PC-9 (cell line): ENCODE measurements around the gene CYFIP1. TPM values are rescaled to one million over a fixed set of nuclear protein-coding genes. Genes with fewer than 3 reads are reported as not detected.

Experiments used
- BruUV-seq: library from RNA; stranded (reverse); fragments of 400-500 nt; replicated peaks from 2 replicates; lab custom pipeline; 2021; lab: Mats Ljungman, UMichigan
- CTCF ChIA-PET: fragments of 300-600 bp; sonication (Branson Sonifier 250); formaldehyde crosslinking; loops from one replicate; lab custom pipeline; 2022; ENCODE audit warnings: antibody characterized with exemption; lab: Charles Lee
- POLR2A ChIA-PET: fragments of 300-600 bp; sonication (Branson Sonifier 250); formaldehyde crosslinking; loops from one replicate; lab custom pipeline; 2022; ENCODE audit warnings: antibody characterized with exemption; ENCODE audit not compliant: unreplicated experiment; lab: Charles Lee
- DNase-seq, 2 experiments: peaks; one replicate each; pipeline versions ENCODE4 v3.0.0 to v3.0.0-alpha.2; 2015 to 2022; ENCODE audit warnings: mixed read lengths in 1 of 2
- H2AFZ ChIP-seq: fragments of 200-600 bp; sonication (generic); 2 replicates; pipeline ENCODE4 v1.8.1; 2017; ENCODE audit warnings: antibody characterized with exemption
- H3F3A ChIP-seq: fragments of 200-600 bp; sonication (generic); 2 replicates; pipeline ENCODE4 v1.8.1; 2017; ENCODE audit warnings: antibody characterized with exemption, mild to moderate bottlenecking, low read depth; ENCODE audit not compliant: insufficient read depth
- H3K27ac ChIP-seq: fragments of 200-600 bp; sonication (generic); 2 replicates; pipeline ENCODE4 v1.6.1; 2016; ENCODE audit warnings: mixed run types
- H3K27me3 ChIP-seq: fragments of 200-600 bp; sonication (generic); 2 replicates; pipeline ENCODE4 v1.6.1; 2016; ENCODE audit warnings: low read depth, mixed run types; ENCODE audit not compliant: insufficient read depth
- H3K36me3 ChIP-seq: fragments of 200-600 bp; sonication (generic); 2 replicates; pipeline ENCODE4 v1.6.1; 2016; ENCODE audit warnings: low read depth, mixed run types
- H3K4me1 ChIP-seq: fragments of 200-600 bp; sonication (generic); replicated peaks from 2 replicates; pipeline ENCODE4 v1.6.1; 2016; ENCODE audit warnings: mixed run types; ENCODE audit not compliant: insufficient read depth
- H3K4me2 ChIP-seq: fragments of 200-600 bp; sonication (generic); 2 replicates; pipeline ENCODE4 v1.6.1; 2017; ENCODE audit warnings: mixed run types
- H3K4me3 ChIP-seq: fragments of 200-600 bp; sonication (generic); 2 replicates; pipeline ENCODE4 v1.6.1; 2016; ENCODE audit warnings: mixed run types
- H3K79me2 ChIP-seq: fragments of 200-600 bp; sonication (generic); 2 replicates; pipeline ENCODE4 v1.6.1; 2017; ENCODE audit warnings: low read depth, mixed run types
- H3K9me2 ChIP-seq: fragments of 200-600 bp; sonication (generic); 2 replicates; pipeline ENCODE4 v1.8.1; 2017; ENCODE audit warnings: mild to moderate bottlenecking; ENCODE audit not compliant: insufficient read depth
- H3K9me3 ChIP-seq: fragments of 200-600 bp; sonication (generic); 2 replicates; pipeline ENCODE4 v1.8.1; 2016; ENCODE audit warnings: low read depth; ENCODE audit not compliant: insufficient read depth
- H4K20me1 ChIP-seq: fragments of 200-600 bp; sonication (generic); 2 replicates; pipeline ENCODE4 v1.8.1; 2017; ENCODE audit not compliant: insufficient read depth
- CTCF ChIP-seq: fragments of 200-600 bp; sonication (generic); conservative IDR thresholded peaks from 2 replicates; pipeline ENCODE4 v1.6.1; 2017; ENCODE audit warnings: mixed run types, antibody characterized with exemption, mild to moderate bottlenecking, moderate library complexity
- EZH2 ChIP-seq: fragments of 200-600 bp; sonication (generic); IDR thresholded peaks from 2 replicates; pipeline ENCODE4 v1.8.0; 2017; ENCODE audit warnings: antibody characterized with exemption, low read depth
- intact Hi-C: fragments of 100-400 bp; cut with micrococcal nuclease; formaldehyde crosslinking; loops from one replicate; pipeline ENCODE4 v1.10.0; 2022; ENCODE audit not compliant: unreplicated experiment
- total RNA-seq: library from RNA; stranded (reverse); gene quantifications from 2 replicates; pipeline ENCODE4 v1.2.3, GENCODE V29; 2021

Gene CYFIP1
- total RNA-seq, 1 experiment from 2014 or later: 114 TPM

DNA sequence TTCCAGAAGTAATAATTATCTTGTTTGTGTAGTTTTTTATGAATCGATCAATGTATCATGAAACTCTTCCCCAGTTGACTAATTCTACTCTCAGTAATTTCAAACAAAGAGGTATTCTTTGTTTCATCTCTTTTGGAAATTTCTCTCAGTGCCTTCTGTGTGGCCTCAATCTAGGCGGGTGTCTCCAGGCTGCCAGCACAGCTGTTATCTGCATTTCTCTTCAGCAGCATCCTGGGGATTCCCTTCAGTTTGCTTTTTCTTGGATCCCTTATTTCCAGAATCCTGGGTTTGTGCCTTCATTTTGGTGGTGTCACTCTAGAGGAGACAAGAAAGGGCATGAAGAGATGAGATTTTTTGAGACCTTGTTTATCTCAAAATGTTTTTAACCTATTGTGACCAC lies 119.0 kb downstream of the CYFIP1 start:
- Histone ChIP-seq H3K79me2 (no peaks in the 10 kb centered on the region), H3F3A (no peaks in the 10 kb centered on the region), H3K4me1 (no peaks in the 10 kb centered on the region), H3K4me2 (no peak overlapping the region), H3K27ac (no peak overlapping the region), H3K36me3 (no peaks in the 10 kb centered on the region; the same call in 1 of the 2 replicates), H3K9me2 (no peaks in the 10 kb centered on the region), H4K20me1 (no peaks in the 10 kb centered on the region; the same call in none of the 2 replicates), H3K9me3 (no peaks in the 10 kb centered on the region), H3K27me3 (no peaks in the 10 kb centered on the region), H3K4me3 (no peak overlapping the region), H2AFZ (no peak overlapping the region)
- intact Hi-C loops: no loop called here
- POLR2A ChIA-PET: no interaction called here
- TF ChIP-seq EZH2: no peak
- no peak for TF ChIP-seq CTCF
- no TSS peak for BruUV-seq
- no peak for DNase-seq
- CTCF ChIA-PET: no interaction called here

GRCh38 chr15:22856659-22857058 lies 123.5 kb downstream of the CYFIP1 start:
- CTCF ChIA-PET: no interaction called here
- BruUV-seq: no TSS peak

DNA sequence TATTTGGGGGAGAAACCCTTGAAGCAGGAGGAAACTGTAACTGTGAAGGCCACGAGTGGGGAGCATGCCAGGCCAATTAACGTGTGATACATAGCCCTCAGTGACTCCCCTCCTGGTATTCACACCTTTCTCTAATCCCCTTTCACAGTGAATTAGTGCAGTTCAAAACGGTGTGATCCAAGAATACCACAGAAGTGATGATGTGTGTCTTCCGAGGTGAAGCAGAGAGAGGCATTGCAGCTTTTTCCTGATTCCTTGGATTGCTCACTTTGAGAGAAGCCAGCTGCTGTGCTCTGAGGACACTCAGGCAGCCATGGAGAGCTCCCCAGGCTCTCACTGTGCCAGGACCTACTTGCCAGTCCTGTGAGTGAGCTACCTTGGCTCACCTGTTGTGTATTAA lies 124.4 kb downstream of the CYFIP1 start:
- H3K9me3 ChIP-seq: no peaks in the 10 kb centered on the region
- no peaks in the 10 kb centered on the region for H3F3A ChIP-seq
- peaks cover 2% of the 10 kb centered on the region for H4K20me1 ChIP-seq
- BruUV-seq: no TSS peak
- no peaks in the 10 kb centered on the region for H3K9me2 ChIP-seq
- H2AFZ ChIP-seq: no peak overlapping the region
- H3K36me3 ChIP-seq: peaks cover 7% of the 10 kb centered on the region; the same call in 1 of the 2 replicates
- TF ChIP-seq CTCF: no peak
- no peak for TF ChIP-seq EZH2
- no peak overlapping the region for H3K4me2 ChIP-seq
- ChIA-PET CTCF (no interaction called here), POLR2A (interaction anchor here (0.7 kb wide), 1 partner anchor 12 kb away, joined by 3 read pairs; no protein-coding TSS in a partner anchor)
- intact Hi-C loops: no loop called here
- H3K4me1 ChIP-seq: no peaks in the 10 kb centered on the region
- 0 out of 2 replicates have a peak, but pooled peaks cover 3% of the 10 kb centered on the region for H3K79me2 ChIP-seq
- H3K27me3 ChIP-seq: no peaks in the 10 kb centered on the region
- H3K27ac ChIP-seq: no peak overlapping the region
- DNase-seq: no peak
- no peak overlapping the region for H3K4me3 ChIP-seq

More at GRCh38 chr15:22856659-22857058, 123.5 kb downstream of the CYFIP1 start:
- Histone ChIP-seq H3K4me2 (no peak overlapping the region), H3F3A (no peaks in the 10 kb centered on the region), H3K9me3 (no peaks in the 10 kb centered on the region), H3K27me3 (no peaks in the 10 kb centered on the region), H3K36me3 (peaks cover 7% of the 10 kb centered on the region; the same call in 1 of the 2 replicates), H3K27ac (no peak overlapping the region), H3K79me2 (no peaks in the 10 kb centered on the region), H3K4me1 (no peaks in the 10 kb centered on the region), H4K20me1 (no peaks in the 10 kb centered on the region; the same call in 1 of the 2 replicates), H3K4me3 (no peak overlapping the region), H3K9me2 (no peaks in the 10 kb centered on the region), H2AFZ (no peak overlapping the region)
- no peak for DNase-seq
- TF ChIP-seq EZH2 (no peak), CTCF (no peak)
- intact Hi-C loops: no loop called here
- POLR2A ChIA-PET: no interaction called here
